K562 (cell line): Measurements from ENCODE around the gene FRMPD4. TPM values are rescaled to one million over a fixed set of nuclear protein-coding genes. Genes with fewer than 3 reads are reported as not detected.

Experiments used
- ATAC-seq: fragments of 200-7000 bp; cut with Tn5 transposase; 3 replicates; pipeline ENCODE4 v1.9.1; 2020; ENCODE audit warnings: moderate library complexity
- BruUV-seq: library from RNA; stranded (reverse); fragments of 400-500 nt; replicated peaks from 2 replicates; lab custom pipeline; 2021; lab: Mats Ljungman, UMichigan
- CTCF ChIA-PET: fragments of 300-600 bp; formaldehyde crosslinking; extraction: SDS; loops from one replicate; lab custom pipeline; 2021; ENCODE audit warnings: low intra/inter-chr PET ratio; lab: Yijun Ruan, JAX
- POLR2A ChIA-PET: fragments of 300-600, 350-650 bp; sonication (Branson Sonifier 250); formaldehyde crosslinking; extraction: SDS; loops from one replicate; lab custom pipeline; 2021; ENCODE audit warnings: antibody characterized with exemption, inconsistent platforms; lab: Yijun Ruan, JAX
- DNase-seq, 4 experiments: peaks; one replicate each; pipeline versions ENCODE4 v3.0.0 to v3.0.0-alpha.2; 2011 to 2018; ENCODE audit warnings: low spot score in 3 of 4, mixed read lengths in 3 of 4; ENCODE audit errors: extremely low read depth in 1 of 4
- FAIRE-seq: peaks from 2 replicates; lab custom pipeline; 2011; peaks lifted over from hg19 to GRCh38; lab: Jason Lieb, UNC
- H2AFZ ChIP-seq: 2 replicates; pipeline ENCODE4 v1.6.0; 2011; ENCODE audit warnings: low read depth, low read length, control low read depth, inconsistent platforms
- H3K27ac ChIP-seq: fragments of 200-600 bp; 3 replicates; pipeline ENCODE4 v1.8.0; 2011; ENCODE audit warnings: low read depth, mild to moderate bottlenecking, control low read depth, inconsistent platforms, low read length, moderate library complexity, mixed read lengths; ENCODE audit errors: extremely low read depth
- H3K27me3 ChIP-seq, 2 experiments: fragments of 300-600 bp in 1 of 2; 2 replicates in 1 of 2; 3 replicates in 1 of 2; pipeline versions ENCODE4 v1.6.0 to v1.8.0; 2011; ENCODE audit warnings: inconsistent platforms in 2 of 2, low read length in 2 of 2, mild to moderate bottlenecking in 1 of 2, mixed read lengths in 1 of 2, moderate library complexity in 1 of 2; ENCODE audit not compliant: control insufficient read depth in 2 of 2, insufficient read depth in 2 of 2
- H3K36me3 ChIP-seq: fragments of 300-600 bp; 3 replicates; pipeline ENCODE4 v1.8.0; 2011; ENCODE audit warnings: mild to moderate bottlenecking, low read length, inconsistent platforms; ENCODE audit not compliant: control insufficient read depth, insufficient read depth
- H3K4me1 ChIP-seq, 2 experiments: fragments of 200-600 bp in 1 of 2; replicated peaks in 1 of 2; 2 replicates in 1 of 2; 3 replicates in 1 of 2; pipeline versions ENCODE4 v1.5.1 to v1.8.0; 2011; ENCODE audit warnings: inconsistent platforms in 2 of 2, low read length in 2 of 2, mild to moderate bottlenecking in 1 of 2, mixed read lengths in 1 of 2, moderate library complexity in 1 of 2; ENCODE audit not compliant: control insufficient read depth in 2 of 2, insufficient read depth in 2 of 2
- H3K4me2 ChIP-seq: 2 replicates; pipeline ENCODE4 v1.6.1; 2011; ENCODE audit warnings: low read length, control low read depth, inconsistent platforms, mixed read lengths; ENCODE audit not compliant: insufficient read depth
- H3K4me3 ChIP-seq: fragments of 200-600 bp; sonication (generic), shearing (Covaris generic); 2 replicates; pipeline ENCODE4 v1.5.1; 2016; ENCODE audit warnings: control low read depth, inconsistent platforms
- H3K79me2 ChIP-seq: fragments of 200-600 bp; 3 replicates; pipeline ENCODE4 v1.8.0; 2011; ENCODE audit warnings: low read length, inconsistent platforms; ENCODE audit not compliant: control insufficient read depth, insufficient read depth
- H3K9ac ChIP-seq, 2 experiments: 2 replicates each; pipeline versions ENCODE4 v1.6.0 to v1.6.1; 2011; ENCODE audit warnings: low read depth in 2 of 2, low read length in 2 of 2, control low read depth in 1 of 2, inconsistent platforms in 1 of 2, mild to moderate bottlenecking in 1 of 2, mixed read lengths in 1 of 2; ENCODE audit not compliant: insufficient read depth in 1 of 2
- H3K9me1 ChIP-seq: one replicate; pipeline ENCODE4 v1.6.0; 2011; ENCODE audit warnings: inconsistent platforms, mild to moderate bottlenecking, low read length, moderate library complexity; ENCODE audit not compliant: control insufficient read depth, insufficient read depth
- H3K9me3 ChIP-seq: replicated peaks from 2 replicates; pipeline ENCODE4 v1.5.1; 2011; ENCODE audit warnings: low read depth, low read length, inconsistent platforms; ENCODE audit not compliant: control insufficient read depth, insufficient read depth
- H4K20me1 ChIP-seq: replicated peaks from 2 replicates; pipeline ENCODE4 v1.6.1; 2011; ENCODE audit warnings: low read length, inconsistent platforms, mixed read lengths; ENCODE audit not compliant: control insufficient read depth, insufficient read depth
- CREB3L1 ChIP-seq: fragments of 450-650 bp; IDR thresholded peaks from 2 replicates; pipeline ENCODE4 v1.6.1; 2014; ENCODE audit warnings: low read depth, mild to moderate bottlenecking, moderate library complexity, borderline replicate concordance
- JUND ChIP-seq, 2 experiments: IDR thresholded peaks; 2 replicates in 1 of 2; 3 replicates in 1 of 2; pipeline ENCODE4 v1.6.1; 2011; ENCODE audit warnings: borderline replicate concordance in 2 of 2, low read depth in 2 of 2, low read length in 2 of 2, improper control_type of control experiment in 1 of 2, missing biosample characterization in 1 of 2, missing genetic modification characterization in 1 of 2, missing genetic modification reagents in 1 of 2
- KLF1 ChIP-seq: fragments of 450-650 bp; IDR thresholded peaks from 2 replicates; pipeline ENCODE4 v1.6.1; 2016; ENCODE audit warnings: missing genetic modification characterization, missing compliant biosample characterization
- NRF1 ChIP-seq, 2 experiments: fragments of 450-650 bp; IDR thresholded peaks in 1 of 2; conservative IDR thresholded peaks in 1 of 2; 2 replicates each; pipeline ENCODE4 v1.6.1; 2014; ENCODE audit warnings: mild to moderate bottlenecking in 2 of 2
- RCOR1 ChIP-seq, 2 experiments: IDR thresholded peaks; 2 replicates each; pipeline ENCODE4 v1.6.1; 2012; ENCODE audit warnings: low read depth in 2 of 2, low read length in 2 of 2, borderline replicate concordance in 1 of 2, improper control_type of control experiment in 1 of 2
- SAP30 ChIP-seq: fragments of 200-600 bp; sonication (generic); IDR thresholded peaks from 2 replicates; pipeline ENCODE4 v1.6.1; 2012; ENCODE audit warnings: borderline replicate concordance, low read depth, mild to moderate bottlenecking, moderate library complexity, low read length, control low read depth, inconsistent platforms; ENCODE audit not compliant: insufficient read depth, poor library complexity, severe bottlenecking
- ZNF511 ChIP-seq: sonication (generic); formaldehyde crosslinking; IDR thresholded peaks from 2 replicates; pipeline ENCODE4 v1.8.0; 2022; ENCODE audit warnings: mild to moderate bottlenecking, missing genetic modification reagents
- ZNF561 ChIP-seq: fragments of 450-650 bp; formaldehyde crosslinking; conservative IDR thresholded peaks from 2 replicates; pipeline ENCODE4 v1.4.0; 2020; ENCODE audit warnings: mild to moderate bottlenecking, moderate library complexity
- WGBS: fragments of 100-300 bp; shearing (Covaris generic); methylation state at CpG from one replicate; pipeline ENCODE4 v1.1.6; 2016; ENCODE audit warnings: low coverage, mixed read lengths; ENCODE audit not compliant: insufficient coverage; ENCODE audit errors: missing lambda C conversion rate; 5-methylcytosine and 5-hydroxymethylcytosine counted together
- in situ Hi-C: fragments of 300-500 bp; cut with MboI; formaldehyde crosslinking; loops from 4 replicates; pipeline ENCODE4 v1.15.0; 2018; ENCODE audit warnings: inconsistent platforms, mixed read lengths
- intact Hi-C: fragments of 100-400 bp; cut with micrococcal nuclease; formaldehyde crosslinking; loops from 2 replicates; pipeline ENCODE4 v1.14.2; 2022
- polyA plus RNA-seq, 8 experiments: library from polyadenylated mRNA; depleted of rRNA in 4 of 8; stranded (reverse) in 5 of 8; unstranded in 3 of 8; fragments of >200 nt; fragmentation: Nextera tagmentation in 2 of 8; fragmentation: Illumina TruSeq in 1 of 8; extraction: Ambion mirVana in 2 of 8; extraction: Trizol in 1 of 8; gene quantifications; 2 replicates each; pipeline versions ENCODE4 v1.2.1 to v1.2.3, GENCODE V29; 2011 to 2014; ENCODE audit warnings: inconsistent platforms in 1 of 8, missing spikeins in 1 of 8
- total RNA-seq, 7 experiments: library from RNA; depleted of rRNA in 6 of 7; stranded (reverse); fragments of >200 nt in 6 of 7; fragmentation: Illumina TruSeq in 2 of 7; extraction: Trizol in 2 of 7; gene quantifications; 2 replicates each; pipeline versions ENCODE4 v1.2.1 to v1.2.3, GENCODE V29; 2011 to 2021; ENCODE audit warnings: low replicate concordance in 1 of 7
- TF ChIP-seq, protein P1 (sequence below): IDR thresholded peaks from 2 replicates; pipeline ENCODE4 v1.6.1; 2011; ENCODE audit warnings: borderline replicate concordance, low read depth, mild to moderate bottlenecking, moderate library complexity, low read length; ENCODE audit not compliant: insufficient read depth, poor library complexity, severe bottlenecking

FRMPD4 gene
- total and polyA plus RNA-seq, 9 of the 15 experiments (the other 6 are each of a cell fraction or from before 2014, with no cell fraction given) = not detected

- no peak overlapping the region for H3K27ac ChIP-seq
- H3K9me1 ChIP-seq = no peaks in the 10 kb centered on the region
- in situ Hi-C loops = no loop called here
- POLR2A ChIA-PET = no interaction called here
- no peaks in the 10 kb centered on the region for H3K79me2 ChIP-seq
- 0% methylated on average over 7 of the region's 7 CpGs for WGBS
- TF ChIP-seq, protein P1, sequence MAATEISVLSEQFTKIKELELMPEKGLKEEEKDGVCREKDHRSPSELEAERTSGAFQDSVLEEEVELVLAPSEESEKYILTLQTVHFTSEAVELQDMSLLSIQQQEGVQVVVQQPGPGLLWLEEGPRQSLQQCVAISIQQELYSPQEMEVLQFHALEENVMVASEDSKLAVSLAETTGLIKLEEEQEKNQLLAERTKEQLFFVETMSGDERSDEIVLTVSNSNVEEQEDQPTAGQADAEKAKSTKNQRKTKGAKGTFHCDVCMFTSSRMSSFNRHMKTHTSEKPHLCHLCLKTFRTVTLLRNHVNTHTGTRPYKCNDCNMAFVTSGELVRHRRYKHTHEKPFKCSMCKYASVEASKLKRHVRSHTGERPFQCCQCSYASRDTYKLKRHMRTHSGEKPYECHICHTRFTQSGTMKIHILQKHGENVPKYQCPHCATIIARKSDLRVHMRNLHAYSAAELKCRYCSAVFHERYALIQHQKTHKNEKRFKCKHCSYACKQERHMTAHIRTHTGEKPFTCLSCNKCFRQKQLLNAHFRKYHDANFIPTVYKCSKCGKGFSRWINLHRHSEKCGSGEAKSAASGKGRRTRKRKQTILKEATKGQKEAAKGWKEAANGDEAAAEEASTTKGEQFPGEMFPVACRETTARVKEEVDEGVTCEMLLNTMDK = no peak
- TF ChIP-seq ZNF561 (no peak), JUND (IDR thresholded peaks at IDR 0.05; ENCODE audit: borderline replicate concordance, low read depth, low read length) (no peak), JUND (tag; IDR thresholded peaks at IDR 0.05; ENCODE audit: borderline replicate concordance, low read depth, low read length) (no peak), KLF1 (tag) (no peak), ZNF511 (CRISPR knock-in tag) (no peak), NRF1 (conservative IDR thresholded peaks at IDR 0.05 in 1 of 2, IDR thresholded peaks at IDR 0.05 in 1 of 2) (no peak), CREB3L1 (no peak), SAP30 (no peak), RCOR1 (IDR thresholded peaks at IDR 0.05; ENCODE audit: borderline replicate concordance in 1 of 2, low read depth in 2 of 2, low read length in 2 of 2) (no peak)
- no TSS peak for BruUV-seq
- no peak overlapping the region for H3K9ac ChIP-seq
- no peaks in the 10 kb centered on the region for H4K20me1 ChIP-seq
- no peaks in the 10 kb centered on the region for H3K9me3 ChIP-seq
- intact Hi-C loops = no loop called here
- FAIRE-seq (no peak), DNase-seq (no peak), ATAC-seq (no peak)
- no peaks in the 10 kb centered on the region for H3K27me3 ChIP-seq
- H3K36me3 ChIP-seq = no peaks in the 10 kb centered on the region
- H3K4me1 ChIP-seq = no peaks in the 10 kb centered on the region
- H2AFZ ChIP-seq = no peak overlapping the region
- H3K4me3 ChIP-seq = no peak overlapping the region
- no peak overlapping the region for H3K4me2 ChIP-seq
- CTCF ChIA-PET = no interaction called here
Observed at GRCh38 chrX:12292996-12293765, 154.9 kb downstream of the FRMPD4 start.
